C1 segment of cervical spinal cord (tissue), 14 donors: ENCODE results near the gene ARFRP1.
"Not testable (repeated sequence)": the region's sequence is repeated elsewhere in the genome, so short reads cannot be mapped to it uniquely, and the experiment has no call there.

Experiments
- DNase-seq, 14 donors: peaks; one replicate each; lab custom pipeline; 2025; lab: John Stamatoyannopoulos, UW

The ARFRP1 gene

DNA sequence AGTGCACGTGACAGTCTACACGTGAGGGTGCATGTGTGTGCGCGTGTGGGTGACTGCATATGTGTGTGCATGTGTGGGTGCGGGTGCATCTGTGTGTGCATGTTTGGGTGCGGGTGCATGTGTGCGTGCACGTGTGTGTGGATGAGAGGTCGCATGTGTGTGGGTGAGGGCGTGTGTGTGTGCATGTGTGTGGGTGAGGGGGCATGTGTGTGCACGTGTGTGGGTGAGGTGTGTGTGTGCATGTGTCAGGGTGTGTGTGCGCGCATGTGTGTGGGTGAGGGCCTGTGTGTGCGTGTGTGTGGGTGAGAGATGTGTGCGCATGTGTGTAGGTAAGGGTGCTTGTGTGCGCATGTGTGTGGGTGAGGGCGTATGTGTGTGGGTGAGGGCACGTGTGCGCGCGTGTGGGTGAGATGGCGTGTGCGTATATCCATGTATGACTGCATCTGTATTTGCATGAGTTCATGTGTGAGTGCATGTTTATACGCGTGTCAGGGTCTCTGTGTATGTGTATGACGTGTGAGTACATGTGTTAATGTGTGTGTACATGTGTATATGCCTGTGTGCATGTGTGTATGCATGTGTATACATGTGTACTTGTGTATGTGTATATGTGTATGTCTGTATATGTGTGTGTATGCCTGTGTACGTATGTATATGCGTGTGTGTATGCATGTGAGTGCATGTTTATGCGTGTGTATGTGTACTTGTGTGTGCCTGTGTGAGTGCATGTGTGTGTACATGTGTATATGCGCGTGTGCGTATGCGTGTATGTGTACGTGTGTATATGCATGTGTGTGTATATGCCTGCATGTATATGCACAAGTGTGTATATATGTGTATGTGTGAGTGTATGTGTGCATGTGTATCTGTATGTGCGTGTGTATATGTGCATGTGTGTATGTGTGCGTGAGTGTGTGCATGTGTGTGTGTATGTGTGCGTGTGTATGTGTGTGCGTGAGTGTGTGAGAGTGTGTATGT, 24.6 kb upstream of the ARFRP1 start:
- DNase-seq = no peak

DNA sequence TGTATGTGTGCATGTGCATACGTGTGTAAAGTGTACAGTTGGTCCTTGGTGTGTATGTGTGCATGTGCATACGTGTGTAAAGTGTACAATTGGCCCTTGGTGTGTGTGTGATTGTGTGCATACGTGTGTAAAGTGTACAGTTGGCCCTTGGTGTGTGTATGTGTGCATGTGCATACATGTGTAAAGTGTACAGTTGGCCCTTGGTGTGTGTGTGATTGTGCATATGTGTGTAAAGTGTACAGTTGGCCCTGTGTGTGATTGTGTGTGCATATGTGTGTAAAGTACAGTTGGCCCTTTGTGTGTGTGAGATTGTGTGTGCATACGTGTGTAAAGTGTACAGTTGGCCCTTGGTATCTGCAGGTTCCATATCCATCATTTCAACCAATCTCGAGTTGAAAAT, 23.6 kb upstream of the ARFRP1 start:
- no peak for DNase-seq

DNA sequence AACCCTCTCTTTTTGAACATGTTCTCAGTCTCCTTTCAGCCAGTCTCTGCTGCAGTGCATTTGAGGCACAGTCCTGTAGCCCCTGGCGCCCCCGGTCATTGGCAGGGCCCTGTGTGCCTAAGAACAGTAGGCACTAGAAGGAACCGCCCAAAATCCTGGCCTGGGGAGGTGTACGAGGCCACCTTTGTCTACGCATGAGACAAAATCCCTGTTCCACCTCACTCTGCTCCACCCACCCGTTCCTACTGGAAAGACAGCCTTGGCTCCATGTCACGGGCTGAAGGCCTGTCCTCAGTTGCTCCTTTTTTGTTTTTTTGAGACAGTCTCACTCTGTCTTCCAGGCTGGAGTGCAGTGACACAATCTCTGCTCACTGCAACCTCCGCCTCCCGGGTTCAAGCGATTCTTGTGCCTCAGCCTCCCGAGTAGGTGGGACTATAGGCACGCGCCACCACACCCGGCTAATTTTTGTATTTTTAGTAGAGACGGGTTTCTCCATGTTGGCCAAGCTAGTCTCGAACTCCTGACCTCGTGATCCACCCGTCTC, 22.5 kb upstream of the ARFRP1 start:
- DNase-seq = not testable (repeated sequence)

DNA sequence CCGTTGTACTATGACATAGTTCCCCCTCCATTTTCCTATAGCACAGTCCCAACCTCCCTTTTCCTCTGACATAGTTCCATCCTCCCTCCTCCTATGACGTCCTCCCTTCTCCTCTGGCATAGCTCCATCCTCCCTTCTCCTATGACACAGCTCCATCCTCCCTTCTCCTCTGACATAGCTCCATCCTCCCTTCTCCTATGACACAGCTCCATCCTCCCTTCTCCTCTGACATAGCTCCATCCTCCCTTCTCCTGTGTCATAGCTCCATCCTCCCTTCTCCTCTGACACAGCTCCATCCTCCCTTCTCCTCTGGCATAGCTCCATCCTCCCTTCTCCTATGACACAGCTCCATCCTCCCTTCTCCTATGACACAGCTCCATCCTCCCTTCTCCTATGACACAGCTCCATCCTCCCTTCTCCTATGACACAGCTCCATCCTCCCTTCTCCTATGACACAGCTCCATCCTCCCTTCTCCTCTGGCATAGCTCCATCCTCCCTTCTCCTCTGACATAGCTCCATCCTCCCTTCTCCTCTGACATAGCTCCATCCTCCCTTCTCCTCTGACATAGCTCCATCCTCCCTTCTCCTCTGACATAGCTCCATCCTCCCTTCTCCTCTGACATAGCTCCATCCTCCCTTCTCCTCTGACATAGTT, 15.3 kb upstream of the ARFRP1 start:
- DNase-seq = not testable (repeated sequence)

DNA sequence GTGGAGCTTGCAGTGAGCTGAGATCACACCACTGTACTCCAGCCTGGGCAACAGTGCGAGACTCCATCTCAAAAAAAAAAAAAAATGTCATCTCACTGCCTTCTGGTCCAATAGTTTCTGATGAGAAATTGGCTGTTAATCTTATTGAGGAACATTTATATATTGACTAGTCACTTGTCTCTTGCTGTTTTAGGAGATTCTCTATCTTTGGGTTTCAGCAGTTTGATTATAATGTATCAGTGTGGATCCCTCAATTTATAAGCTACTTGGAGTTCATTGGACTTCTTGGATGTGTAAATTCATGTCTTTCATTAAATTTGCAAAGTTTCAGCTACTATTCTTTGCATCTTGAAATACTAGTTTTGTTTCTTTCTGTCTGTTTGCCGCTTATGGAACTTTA, 11.2 kb upstream of the ARFRP1 start:
- no peak for DNase-seq

DNA sequence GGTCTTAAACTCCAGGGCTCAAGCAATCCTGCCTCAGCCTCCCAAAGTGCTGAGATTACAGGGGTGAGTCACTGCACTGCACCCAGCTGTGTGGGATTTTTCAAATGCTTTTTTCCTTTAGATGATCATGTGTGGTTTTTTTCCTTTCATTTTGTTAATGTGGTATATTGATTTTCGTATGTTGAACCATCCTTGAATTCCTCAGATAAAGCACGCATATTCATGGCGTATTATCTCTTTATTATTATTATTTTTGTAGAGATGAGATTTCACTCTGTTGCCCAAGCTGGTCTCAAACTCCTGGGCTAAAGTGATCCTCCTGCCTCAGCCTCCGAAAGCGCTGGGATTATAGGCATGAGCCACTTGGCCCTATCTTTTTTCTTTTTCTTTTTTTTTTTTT, 7.1 kb upstream of the ARFRP1 start:
- DNase-seq = no peak

DNA sequence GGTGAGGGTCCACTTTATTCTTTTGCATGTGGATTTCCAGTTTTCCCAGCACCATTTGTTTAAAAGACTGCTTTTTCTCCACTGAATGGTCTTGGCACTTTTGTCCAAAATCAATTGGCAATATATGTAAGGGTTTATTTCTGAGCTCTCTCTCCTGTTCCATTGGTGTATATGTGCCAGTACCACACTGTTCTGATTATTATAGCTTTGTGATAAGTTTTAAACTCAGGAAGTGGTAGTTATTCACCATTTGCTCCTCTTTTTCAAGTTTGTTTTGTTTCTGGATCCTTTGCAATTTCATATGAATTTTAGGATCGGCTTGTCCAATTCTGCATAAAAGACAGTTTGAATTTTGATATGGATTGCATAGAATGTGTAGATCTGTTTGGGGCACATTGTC, 4.4 kb upstream of the ARFRP1 start:
- DNase-seq = no peak

DNA sequence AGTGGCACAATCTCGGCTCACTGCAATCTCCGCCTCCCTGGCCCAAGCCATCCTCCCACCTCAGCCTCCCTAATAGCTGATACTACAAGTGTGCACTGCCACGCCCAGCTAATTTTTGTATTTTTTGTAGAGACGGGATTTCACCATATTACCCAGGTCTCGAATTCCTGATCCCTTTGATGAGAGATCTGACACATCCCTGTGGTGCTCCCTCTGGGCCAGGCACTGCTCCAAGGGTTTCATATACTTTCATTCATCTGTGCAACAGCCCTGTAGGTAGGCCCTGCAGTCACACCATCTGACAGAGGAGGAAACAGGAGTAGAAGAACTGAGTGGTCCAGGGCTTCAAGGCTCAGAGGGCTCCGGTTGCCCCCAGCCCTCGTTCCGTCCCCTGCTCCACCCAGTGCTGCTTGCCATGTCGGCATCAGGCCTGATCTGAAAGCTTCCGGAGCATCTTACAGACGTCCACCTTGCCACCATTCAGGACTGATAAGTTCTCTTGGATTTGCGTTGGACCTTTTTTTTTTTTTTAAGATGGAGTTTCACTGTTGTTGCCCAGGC, 3.4 kb upstream of the ARFRP1 start:
- no peak for DNase-seq

DNA sequence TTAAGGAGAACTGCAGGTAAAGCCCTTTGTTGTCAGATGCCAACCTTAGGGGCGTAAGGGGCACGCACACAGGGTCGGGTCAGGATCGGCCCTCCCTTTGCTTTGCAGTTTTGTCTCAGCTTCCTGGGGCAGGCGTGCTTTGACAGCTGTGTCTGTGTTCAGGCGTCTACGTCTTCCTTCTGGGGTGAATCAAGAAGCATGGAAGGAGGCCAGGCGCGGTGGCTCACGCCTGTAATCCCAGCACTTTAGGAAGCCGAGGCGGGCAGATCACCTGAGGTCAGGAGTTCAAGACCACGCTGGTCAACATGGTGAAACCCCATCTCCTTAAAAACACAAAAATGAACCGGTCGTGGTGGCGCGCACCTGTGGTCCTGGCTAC, 1.4 kb upstream of the ARFRP1 start:
- no peak for DNase-seq

DNA sequence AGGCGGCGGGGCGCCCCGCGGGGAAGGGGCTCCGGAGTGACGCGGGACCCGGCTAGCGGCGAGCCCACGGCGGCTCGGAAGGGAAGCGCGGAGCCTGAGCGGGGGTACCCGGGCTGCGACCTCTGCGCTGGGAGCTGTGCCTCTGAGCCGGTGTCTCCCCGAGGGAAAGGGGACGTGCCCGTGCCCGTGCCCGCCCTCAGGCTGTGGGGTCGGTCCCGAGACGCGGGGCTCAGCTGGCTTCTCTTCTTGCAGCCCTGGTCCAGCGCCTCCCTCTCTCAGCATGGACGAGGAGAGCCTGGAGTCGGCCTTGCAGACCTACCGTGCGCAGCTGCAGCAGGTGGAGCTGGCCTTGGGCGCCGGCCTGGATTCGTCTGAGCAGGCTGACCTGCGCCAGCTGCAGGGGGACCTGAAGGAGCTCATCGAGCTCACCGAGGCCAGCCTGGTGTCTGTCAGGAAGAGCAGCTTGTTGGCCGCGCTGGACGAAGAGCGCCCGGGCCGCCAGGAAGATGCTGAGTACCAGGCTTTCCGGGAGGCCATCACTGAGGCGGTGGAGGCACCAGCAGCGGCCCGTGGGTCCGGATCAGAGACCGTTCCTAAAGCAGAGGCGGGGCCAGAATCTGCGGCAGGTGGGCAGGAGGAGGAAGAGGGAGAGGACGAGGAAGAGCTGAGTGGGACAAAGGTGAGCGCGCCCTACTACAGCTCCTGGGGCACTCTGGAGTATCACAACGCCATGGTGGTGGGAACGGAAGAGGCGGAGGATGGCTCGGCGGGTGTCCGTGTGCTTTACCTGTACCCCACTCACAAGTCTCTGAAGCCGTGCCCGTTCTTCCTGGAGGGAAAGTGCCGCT, 749 bp upstream of the ARFRP1 start:
- no peak for DNase-seq

DNA sequence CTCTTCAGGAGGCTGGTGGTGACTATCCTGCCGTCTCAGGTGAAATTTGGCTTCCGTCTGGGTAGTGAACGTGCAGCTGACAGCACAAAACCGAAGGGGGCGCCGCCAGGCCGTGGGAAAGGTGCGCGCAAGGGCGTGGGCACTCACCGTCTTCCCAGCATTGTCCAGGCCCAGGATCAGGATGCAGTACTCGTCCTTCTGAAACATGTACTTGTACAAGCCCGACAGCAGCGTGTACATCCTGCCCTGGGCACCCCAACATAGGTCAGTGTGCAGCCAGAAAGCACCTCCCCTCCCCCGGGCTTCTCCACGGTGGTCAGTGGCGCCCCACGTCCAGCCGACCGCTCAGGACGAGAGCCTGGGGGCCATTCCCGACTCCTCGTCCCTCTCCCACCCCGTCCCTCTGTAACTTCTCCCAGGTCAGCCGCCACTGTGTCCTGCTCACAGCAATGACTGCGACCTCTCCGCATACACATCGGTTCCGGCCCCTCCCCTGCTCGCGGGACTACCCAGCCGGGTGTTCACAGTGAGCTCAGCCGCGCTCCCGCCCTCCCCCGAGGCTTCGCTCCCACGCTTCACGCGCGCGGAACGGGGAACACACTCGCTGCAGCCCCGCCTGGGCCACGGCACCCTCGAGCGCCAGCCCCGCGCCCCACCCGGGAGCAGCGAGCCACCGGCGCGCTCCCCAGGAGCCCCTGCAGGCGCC, 771 bp downstream of the ARFRP1 start:
- peak in 1 of 14 donors; percentile 43 for DNase-seq

DNA sequence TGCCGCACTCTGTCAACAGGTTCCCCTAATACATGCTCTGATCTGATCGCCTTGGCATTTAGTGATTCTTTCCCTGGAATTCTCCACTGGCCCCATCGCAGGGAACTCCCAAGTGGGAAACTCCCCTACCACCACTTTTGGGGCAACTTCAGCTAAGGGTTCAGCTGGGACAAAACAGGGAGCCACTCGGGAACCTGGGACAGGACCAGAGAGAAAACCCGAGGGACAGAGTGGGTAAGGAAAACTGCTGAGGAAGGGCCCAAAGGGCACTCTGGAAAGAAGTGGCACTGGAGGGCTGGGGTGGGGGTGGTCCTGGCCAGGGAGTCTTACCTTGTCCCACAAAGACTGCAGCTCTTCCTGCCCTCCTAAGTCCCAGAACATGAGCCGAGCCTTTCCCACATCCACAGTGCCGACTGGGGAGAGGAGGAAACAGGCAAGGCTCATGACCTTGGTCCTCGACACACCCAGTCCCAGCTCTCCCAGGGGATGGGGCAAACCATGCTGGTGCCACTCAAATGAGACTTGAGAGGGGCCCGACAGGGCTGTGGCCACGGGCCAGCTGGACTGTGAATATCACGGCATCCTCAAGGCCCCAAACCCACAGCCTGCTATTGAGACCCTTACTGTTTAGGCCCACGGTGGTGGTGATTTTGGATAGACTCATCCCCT, 1.6 kb downstream of the ARFRP1 start:
- DNase-seq = no peak

DNA sequence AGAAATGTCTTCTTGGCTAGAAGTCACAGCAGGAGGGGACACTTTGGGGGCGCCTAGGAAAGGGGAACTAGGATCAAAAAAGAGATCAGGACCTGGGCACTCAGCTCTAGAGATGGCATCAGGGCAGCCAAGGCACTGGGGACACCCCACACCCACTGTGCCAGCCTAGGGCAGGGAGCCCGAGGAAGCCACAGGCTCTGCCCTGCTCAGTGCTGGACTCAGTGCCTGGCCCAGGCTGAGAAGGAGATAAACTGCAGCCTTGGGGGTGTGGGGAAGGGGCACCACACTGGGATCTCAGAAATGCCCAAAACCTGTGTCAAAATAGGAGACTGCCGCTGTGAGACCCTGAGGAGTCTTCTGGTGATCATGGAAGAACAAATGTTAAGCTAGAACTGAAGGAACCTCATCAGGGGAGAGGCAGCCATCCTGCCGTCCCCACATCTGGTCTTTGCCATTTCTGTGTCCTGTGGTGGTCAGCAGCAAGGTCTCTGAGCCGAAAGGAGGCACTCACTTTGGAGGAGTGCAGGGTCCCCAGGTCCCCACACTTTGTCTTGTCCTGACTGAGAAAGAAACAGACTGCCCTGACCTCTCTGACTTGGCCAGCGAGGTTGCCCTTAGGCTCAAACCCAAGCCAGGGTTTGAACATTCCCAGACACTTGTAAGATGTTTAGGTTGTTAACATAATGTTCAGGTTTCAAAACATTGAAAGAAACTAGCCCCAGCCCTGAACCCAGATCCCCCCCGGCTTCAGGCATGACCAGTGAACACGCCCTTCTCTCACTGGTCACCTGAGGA, 2.3 kb downstream of the ARFRP1 start:
- no peak for DNase-seq

DNA sequence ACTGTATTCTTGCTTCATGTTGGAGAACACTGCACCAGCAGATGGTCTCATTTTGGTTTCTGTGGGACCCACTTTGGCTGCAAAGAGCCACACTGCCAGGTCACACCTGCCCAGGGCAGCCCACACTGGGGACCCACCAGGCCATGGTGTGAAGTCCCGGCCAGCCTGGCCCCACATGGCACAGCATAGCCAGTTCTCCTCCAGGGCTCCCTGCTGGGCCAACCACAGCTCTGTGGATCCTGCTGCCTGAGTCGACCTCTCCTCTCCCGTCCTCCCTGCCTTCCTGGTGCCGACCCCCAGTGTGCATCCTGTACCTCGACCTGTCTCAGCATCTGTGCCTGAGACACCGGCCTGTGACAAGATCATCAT, 3.0 kb downstream of the ARFRP1 start:
- DNase-seq = no peak

DNA sequence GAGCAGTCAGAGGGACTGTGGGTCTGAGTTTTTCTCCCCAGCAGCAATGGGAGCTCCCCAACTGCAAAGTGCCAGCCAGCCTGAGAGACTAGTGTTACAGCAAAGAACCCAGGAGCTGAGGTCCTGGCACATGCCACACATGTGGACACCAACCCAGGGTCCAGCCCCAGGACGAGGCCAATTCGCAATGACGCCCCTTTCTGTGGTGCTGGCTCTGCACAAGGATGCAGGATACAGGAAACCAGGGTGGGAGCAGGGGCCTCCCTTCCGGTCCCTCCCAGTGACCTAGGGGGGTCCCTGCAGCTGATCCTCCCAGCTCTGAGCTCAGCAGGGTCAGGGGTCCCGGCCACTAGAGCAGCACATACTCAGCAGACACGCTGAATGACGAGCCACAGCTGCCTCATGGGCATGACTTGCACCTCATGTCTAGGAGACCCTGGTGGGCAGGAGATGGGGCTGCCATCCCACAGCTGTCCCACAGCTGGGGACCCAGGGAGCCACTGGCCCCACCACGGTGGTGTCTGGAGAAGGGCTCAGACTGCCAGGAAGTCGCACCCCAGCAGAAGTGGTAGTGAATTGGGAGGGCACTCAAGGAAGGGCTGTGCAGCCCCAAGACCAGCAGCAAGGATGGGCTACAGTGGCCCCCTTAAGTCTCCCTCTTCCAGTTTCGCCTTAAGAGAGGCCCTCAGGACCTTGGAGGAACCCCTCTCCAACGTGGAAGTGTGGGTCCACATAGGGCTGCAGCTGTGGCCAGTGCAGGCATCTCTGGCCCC, 3.6 kb downstream of the ARFRP1 start:
- no peak for DNase-seq

DNA sequence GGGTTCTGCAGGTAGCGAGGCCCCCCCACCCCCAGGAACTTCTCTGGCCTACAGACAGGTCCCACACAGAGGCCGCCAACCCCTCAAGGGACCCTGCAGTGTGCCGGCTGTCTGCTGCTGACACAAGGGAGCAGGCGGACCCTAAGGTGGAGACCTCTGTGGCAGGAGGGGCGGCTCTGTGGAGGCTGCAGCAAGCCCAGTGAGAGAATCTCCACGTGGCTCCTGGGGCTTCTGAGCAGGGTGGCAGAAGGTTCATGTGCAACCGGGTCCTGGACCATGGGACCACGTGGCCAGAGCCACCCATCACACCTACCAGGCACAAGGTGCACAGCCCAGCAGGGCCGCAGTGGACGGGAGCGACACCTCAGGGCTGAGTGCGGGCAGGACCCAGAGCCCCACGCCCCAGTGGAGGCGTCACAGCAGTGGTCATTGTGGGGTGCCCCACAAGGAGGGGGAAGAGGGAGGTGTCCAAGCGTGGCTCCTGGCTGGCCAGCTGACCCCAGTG, 4.3 kb downstream of the ARFRP1 start:
- no peak for DNase-seq

DNA sequence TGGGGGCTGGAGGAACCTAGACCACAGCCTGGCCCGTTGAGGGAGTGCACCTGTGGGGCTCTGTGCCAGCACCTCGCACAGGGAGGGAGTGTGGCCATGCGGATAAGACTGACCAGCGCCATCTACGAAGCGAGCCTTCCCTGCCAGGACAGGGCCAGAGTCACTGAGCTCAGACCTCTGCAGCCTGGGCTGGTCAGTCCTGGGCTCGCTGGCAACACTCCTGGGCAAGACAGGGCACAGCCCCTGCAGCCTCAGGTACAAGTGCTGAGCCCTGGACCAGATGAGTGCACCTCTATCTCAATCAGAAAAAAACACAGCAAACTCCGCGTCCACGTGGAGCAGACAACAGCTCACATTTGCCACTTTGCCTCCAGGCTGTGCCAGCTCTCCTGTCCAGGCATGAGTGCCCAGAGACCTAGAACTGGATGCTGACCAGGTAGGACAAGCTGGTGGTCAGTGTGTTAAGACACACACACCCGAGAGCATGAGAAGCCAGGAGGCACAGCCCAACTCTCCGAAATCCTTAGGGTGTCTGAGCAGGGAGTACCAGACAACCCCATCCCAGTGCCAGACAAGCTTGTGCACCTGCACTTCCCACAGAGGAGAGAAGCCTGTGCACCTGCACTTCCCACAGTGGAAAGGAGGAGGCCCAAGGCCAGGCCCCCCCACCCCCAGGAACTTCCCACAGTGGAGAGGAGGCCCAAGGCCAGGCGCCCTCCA, 4.9 kb downstream of the ARFRP1 start:
- no peak for DNase-seq
